GM10248 (cell line): ENCODE results near the gene SMOC2.
"Not testable (repeated sequence)": the region's sequence is repeated elsewhere in the genome, so short reads cannot be mapped to it uniquely, and the experiment has no call there.

Experiments
- CTCF ChIA-PET: fragments of 300-600 bp; sonication (Branson Sonifier 250); formaldehyde crosslinking; extraction: SDS; loops from one replicate; lab custom pipeline; 2021; ENCODE audit warnings: antibody characterized with exemption; lab: Yijun Ruan, JAX
- POLR2A ChIA-PET: fragments of 350-650 bp; sonication (Branson Sonifier 250); formaldehyde crosslinking; extraction: SDS; loops from one replicate; lab custom pipeline; 2020; ENCODE audit warnings: antibody characterized with exemption; lab: Yijun Ruan, JAX
- DNase-seq: peaks from one replicate; pipeline ENCODE4 v3.0.0; 2012; ENCODE audit errors: extremely low spot score
- TF ChIP-seq, protein P1 (sequence below): IDR thresholded peaks from 2 replicates; pipeline ENCODE4 v1.5.1; 2012; ENCODE audit warnings: mild to moderate bottlenecking, low read depth; ENCODE audit errors: extremely low read depth, missing control alignments, control extremely low read depth

Gene SMOC2

DNA sequence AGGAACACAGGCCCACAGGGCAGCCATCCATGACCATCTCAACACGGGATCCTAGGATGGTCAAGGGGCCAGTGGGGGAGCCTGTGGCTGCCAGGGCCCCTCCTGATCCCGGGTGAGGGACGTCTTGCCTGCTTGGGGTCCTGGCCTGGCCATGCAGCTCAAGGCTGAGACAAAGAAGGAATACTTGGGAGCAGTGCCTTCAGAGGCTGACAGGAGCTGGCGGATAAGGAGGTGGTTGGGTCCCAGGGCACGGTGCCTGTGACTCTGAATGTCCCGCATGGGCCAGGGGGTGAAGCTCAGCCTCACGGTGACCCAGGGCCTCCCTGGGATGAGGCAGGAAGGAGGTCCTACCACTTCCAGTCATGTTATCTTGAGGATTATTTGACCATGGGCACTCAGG, 95.2 kb downstream of the SMOC2 start:
- ChIA-PET POLR2A (no interaction called here), CTCF (interaction anchor here (1.6 kb wide), 1 partner anchor 10 kb away, joined by 4 read pairs; no protein-coding TSS in a partner anchor)
- no peak for DNase-seq
- TF ChIP-seq, protein P1, sequence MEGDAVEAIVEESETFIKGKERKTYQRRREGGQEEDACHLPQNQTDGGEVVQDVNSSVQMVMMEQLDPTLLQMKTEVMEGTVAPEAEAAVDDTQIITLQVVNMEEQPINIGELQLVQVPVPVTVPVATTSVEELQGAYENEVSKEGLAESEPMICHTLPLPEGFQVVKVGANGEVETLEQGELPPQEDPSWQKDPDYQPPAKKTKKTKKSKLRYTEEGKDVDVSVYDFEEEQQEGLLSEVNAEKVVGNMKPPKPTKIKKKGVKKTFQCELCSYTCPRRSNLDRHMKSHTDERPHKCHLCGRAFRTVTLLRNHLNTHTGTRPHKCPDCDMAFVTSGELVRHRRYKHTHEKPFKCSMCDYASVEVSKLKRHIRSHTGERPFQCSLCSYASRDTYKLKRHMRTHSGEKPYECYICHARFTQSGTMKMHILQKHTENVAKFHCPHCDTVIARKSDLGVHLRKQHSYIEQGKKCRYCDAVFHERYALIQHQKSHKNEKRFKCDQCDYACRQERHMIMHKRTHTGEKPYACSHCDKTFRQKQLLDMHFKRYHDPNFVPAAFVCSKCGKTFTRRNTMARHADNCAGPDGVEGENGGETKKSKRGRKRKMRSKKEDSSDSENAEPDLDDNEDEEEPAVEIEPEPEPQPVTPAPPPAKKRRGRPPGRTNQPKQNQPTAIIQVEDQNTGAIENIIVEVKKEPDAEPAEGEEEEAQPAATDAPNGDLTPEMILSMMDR, result no peak

DNA sequence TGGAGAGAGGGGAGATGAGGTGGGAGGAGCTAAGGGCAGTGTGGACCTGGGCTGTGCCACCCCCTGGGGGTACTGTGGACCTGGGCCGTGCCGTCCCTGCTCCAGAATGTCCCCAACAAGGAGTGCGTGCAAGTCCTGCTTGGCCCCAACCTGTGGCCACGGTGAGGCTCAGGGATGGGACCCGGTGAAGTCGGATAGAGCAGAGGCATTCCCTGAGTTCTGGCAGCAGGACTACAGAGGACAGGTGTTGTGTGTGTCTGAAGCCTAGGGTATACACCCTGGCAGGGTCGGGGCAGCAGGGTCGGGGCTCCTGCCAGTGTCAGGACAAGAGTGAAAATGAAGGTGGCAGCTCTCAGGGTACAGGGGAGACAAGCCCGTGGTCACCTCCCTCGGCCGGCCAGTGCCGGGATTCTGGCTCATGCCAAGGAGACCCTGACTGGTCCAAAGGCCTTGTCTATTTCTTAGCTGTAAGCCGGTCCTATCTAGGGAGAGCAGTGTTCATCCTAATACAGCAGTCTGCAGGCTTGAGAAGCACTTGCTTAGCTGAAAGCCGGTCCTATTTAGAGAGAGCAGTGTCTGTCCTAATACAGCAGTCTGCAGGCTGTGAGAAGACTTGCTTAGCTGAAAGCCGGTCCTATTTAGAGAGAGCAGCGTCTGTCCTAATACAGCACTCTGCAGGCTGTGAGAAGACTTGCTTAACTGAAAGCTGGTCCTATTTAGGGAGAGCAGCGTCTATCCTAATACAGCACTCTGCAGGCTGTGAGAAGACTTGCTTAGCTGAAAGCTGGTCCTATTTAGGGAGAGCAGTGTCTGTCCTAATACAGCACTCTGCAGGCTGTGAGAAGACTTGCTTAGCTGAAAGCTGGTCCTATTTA, 95.9 kb downstream of the SMOC2 start:
- DNase-seq, result no peak
- POLR2A ChIA-PET, result no interaction called here
- TF ChIP-seq, protein P1, result no peak
- CTCF ChIA-PET, result interaction anchor here (1.6 kb wide), 1 partner anchor 10 kb away, joined by 4 read pairs; no protein-coding TSS in a partner anchor

DNA sequence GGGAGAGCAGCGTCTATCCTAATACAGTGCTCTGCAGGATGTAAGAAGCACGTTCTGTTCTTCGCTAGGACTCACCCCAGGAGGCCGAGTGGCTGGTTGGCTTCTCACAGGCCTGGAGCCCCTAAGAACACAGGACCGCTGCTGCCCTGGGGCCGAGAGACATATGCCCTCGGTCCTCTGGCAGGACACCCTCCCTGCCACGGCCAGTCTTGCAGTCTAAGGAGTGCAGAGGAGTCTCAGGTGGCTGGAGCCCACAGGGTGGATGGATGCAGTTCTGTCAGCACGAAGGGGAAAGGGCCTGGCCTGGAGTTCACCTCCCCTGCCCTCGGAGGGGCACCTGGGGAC, 96.5 kb downstream of the SMOC2 start:
- DNase-seq, result no peak
- TF ChIP-seq, protein P1, result no peak
- ChIA-PET POLR2A (no interaction called here), CTCF (no interaction called here)

DNA sequence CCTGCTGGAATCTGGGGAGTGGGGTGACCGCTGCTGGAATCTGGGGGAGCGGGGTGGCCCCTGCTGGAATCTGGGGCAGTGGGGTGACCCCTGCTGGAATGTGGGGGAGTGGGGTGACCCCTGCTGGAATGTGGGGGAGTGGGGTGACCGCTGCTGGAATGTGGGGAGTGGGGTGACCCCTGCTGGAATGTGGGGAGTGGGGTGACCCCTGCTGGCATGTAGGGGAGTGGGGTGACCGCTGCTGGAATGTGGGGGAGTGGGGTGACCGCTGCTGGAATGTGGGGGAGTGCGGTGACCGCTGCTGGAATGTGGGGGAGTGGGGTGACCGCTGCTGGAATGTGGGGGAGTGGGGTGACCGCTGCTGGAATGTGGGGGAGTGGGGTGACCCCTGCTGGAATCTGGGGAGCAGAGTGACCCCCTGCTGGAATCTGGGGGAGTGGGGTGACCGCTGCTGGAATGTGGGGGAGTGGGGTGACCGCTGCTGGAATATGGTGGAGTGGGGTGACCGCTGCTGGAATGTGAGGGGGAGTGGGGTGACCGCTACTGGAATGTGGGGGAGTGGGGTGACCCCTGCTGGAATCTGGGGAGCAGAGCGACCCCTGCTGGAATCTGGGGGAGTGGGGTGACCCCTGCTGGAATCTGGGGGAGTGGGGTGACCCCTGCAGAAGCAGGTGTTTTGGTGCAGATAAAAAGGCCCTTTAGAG, 97.4 kb downstream of the SMOC2 start:
- POLR2A ChIA-PET, CTCF ChIA-PET, DNase-seq: not testable (repeated sequence)

DNA sequence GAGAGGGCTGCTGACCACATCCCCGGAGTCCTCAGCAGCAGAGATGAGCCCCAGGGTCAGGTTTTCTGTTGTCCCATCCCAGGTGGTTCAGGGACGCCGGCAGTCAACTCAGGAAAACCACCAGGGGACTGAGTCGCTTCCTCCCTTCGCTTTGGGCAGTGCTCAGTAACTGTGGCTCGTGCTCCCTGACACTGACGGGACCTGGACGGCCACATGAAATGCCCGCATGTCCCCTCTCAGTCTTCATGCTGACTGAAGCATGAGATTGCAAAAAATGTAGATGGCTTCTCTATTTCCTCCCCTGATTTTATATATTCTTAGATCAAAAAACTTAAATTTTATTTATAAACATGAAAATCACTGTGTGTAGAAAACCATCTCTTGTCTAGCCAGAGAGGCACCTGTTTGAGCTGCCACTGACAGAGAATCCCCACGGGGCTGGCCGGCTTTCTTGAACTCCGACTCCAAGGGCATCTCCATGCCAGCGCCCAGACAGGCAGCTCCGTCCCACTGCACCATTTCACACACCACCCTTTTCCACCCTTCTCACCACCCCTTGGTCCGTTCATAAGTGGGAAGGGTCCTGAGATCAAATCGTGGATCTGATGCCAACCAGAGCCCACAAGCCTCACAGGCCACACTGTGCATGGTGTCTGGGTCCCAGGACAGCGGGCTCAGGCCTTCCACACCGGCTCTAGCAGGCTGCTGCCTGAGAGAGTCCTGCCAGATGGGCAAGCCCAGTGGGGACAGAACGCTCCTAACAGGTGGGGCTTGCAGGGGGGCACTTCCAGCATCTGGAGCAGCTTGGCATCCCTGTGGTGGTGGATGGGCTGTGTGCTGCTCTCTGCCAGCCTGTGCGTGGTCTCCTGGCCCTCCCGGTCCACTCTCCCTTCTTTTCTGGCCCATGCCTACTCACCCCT, 98.2 kb downstream of the SMOC2 start:
- ChIA-PET POLR2A (no interaction called here), CTCF (no interaction called here)
- TF ChIP-seq, protein P1, result no peak
- DNase-seq, result no peak

DNA sequence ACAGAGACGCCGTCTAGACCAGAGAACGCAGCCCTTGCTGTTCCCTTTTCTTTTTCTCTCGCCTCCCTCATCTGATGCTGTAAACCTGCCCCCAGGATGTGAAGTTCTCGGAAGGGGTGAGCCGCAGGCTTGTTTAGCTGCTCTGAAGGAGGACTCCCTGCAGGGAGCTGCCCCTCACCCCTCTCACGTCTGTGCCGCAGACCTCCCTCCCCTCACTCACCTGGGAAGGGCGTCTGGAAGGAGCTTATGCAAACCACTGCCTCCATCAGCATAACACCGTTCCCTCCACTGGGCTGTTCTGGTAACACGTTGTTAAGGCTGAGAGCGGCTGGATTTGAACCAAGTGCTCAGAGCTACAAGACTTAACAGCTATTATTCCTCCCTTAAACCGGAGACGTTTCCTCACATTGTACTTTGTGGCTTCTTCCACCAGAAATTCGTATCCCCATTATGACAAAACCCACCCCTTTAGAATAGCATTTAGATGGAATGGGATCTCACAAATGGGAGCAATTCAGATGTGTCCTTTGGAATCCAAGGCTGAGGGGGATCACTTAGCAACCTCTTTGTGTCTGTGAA, 99.8 kb downstream of the SMOC2 start:
- TF ChIP-seq, protein P1, result no peak
- ChIA-PET POLR2A (no interaction called here), CTCF (no interaction called here)
- DNase-seq, result no peak
